Testis (tissue), 2 donors: ENCODE data around the gene IL3.

ENCODE experiments used
- CTCF ChIP-seq, 3 experiments: fragments of 450-650 bp in 2 of 3; fragments of 200-600 bp in 1 of 3; sonication (generic) in 1 of 3; IDR thresholded peaks; one replicate each; pipeline ENCODE4 v1.5.1; 2016 to 2019; ENCODE audit warnings: antibody characterized with exemption in 3 of 3, mild to moderate bottlenecking in 2 of 3, moderate library complexity in 1 of 3
- POLR2A ChIP-seq: fragments of 450-650 bp; IDR thresholded peaks from one replicate; pipeline ENCODE4 v1.6.1; 2017; ENCODE audit warnings: antibody characterized with exemption, mild to moderate bottlenecking, moderate library complexity

GRCh38 chr5:132017316-132017715, 43.1 kb upstream of the IL3 start:
- TF ChIP-seq CTCF (IDR thresholded peaks at IDR 0.05) (no peak), POLR2A (no peak)
